Measurements from ENCODE around the gene MOB3B.

The MOB3B gene

DNA sequence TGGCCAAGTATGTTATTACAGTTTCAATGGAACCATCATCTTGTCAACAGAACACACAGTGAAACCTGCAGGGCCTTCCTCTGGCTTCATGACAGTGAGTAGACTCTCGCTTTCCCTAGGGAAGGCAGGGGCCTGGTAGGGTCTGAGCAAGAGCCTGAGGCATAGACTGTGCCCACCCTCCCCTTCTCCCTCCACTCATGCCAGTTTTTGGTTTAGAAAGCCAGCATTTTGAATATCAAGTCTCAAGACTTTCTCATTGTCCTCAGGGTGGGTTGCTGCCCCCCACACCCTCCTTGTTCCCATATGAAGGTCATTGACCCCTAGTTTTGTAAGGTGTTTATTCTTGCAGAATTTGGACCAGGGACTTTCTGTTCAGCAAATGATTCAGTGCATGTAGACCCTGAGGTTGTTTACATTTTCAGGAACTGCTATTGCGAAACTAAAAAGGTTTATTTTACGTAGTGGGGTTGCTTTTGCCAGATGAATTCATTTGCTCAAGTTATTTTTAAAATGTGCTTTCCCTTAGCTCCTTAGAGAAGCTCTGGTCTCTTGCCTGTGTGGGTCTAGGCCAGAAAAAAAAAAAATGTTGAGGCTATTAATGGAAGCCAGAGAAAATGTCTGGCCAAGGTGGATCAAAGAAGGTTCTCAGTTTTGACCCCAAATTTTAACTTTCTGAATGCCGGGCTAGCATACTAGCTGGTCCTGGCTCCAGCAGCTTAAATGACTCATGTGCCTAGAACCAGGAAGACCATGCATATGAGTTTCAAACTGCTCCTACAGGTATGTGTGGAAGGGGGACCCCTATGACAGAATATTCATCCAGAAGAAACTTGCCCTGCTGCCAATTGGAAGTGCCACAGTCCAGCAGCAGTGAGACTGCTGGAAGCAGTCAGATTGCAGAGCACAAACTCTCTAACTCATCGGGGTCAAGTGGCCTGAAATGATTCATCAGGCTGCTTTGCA is 10.1 kb upstream of the MOB3B start:
- TF ChIP-seq, protein P1, sequence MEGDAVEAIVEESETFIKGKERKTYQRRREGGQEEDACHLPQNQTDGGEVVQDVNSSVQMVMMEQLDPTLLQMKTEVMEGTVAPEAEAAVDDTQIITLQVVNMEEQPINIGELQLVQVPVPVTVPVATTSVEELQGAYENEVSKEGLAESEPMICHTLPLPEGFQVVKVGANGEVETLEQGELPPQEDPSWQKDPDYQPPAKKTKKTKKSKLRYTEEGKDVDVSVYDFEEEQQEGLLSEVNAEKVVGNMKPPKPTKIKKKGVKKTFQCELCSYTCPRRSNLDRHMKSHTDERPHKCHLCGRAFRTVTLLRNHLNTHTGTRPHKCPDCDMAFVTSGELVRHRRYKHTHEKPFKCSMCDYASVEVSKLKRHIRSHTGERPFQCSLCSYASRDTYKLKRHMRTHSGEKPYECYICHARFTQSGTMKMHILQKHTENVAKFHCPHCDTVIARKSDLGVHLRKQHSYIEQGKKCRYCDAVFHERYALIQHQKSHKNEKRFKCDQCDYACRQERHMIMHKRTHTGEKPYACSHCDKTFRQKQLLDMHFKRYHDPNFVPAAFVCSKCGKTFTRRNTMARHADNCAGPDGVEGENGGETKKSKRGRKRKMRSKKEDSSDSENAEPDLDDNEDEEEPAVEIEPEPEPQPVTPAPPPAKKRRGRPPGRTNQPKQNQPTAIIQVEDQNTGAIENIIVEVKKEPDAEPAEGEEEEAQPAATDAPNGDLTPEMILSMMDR (IDR thresholded peaks at IDR 0.05; ENCODE audit: poor library complexity, severe bottlenecking): no peak
- no peaks in the 10 kb centered on the region for H3K27me3 ChIP-seq (ENCODE audit: insufficient read depth, poor library complexity, severe bottlenecking)
- H3K4me1 ChIP-seq (ENCODE audit: insufficient read depth, poor library complexity, severe bottlenecking): peaks cover 32% of the 10 kb centered on the region
- DNase-seq (ENCODE audit: low spot score) (no peak), ATAC-seq (ENCODE audit: low read depth) (peak; percentile 77)
- peak overlapping the region; percentile 69 for H3K27ac ChIP-seq (ENCODE audit: poor library complexity, severe bottlenecking)
- no peaks in the 10 kb centered on the region for H3K9me3 ChIP-seq (ENCODE audit: severe bottlenecking)
- H3K36me3 ChIP-seq (ENCODE audit: low read depth): 0 out of 2 replicates have a peak, but pooled peaks cover 6% of the 10 kb centered on the region
- no peak overlapping the region for H3K4me3 ChIP-seq (ENCODE audit: severe bottlenecking)

DNA sequence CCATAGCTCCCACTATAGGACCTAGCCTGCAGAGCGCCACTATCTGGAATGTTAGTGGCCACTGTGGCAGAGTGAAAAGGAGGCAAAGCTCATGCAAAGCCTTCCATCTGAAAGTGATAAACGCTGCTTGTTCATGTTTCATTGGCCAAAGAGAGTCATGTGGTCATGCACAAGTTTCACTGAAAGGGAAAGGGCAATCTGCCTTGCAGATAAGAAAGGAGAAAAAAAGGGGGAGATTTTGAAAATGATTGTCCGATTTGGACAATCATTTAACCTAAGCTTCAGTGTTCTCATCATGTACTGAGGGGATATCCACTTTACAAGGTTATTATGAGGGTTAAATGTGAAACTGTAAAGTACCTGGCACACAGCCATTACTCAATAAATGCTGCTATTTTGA is 9.0 kb upstream of the MOB3B start:
- no peak for DNase-seq (ENCODE audit: low spot score)
- Histone ChIP-seq H3K36me3 (ENCODE audit: low read depth) (no peaks in the 10 kb centered on the region), H3K9me3 (ENCODE audit: severe bottlenecking) (no peaks in the 10 kb centered on the region), H3K27ac (ENCODE audit: poor library complexity, severe bottlenecking) (peak overlapping the region; percentile 69), H3K27me3 (ENCODE audit: insufficient read depth, poor library complexity, severe bottlenecking) (no peaks in the 10 kb centered on the region), H3K4me1 (ENCODE audit: insufficient read depth, poor library complexity, severe bottlenecking) (peaks cover 32% of the 10 kb centered on the region), H3K4me3 (ENCODE audit: severe bottlenecking) (no peak overlapping the region)
- TF ChIP-seq, protein P1 (IDR thresholded peaks at IDR 0.05; ENCODE audit: poor library complexity, severe bottlenecking): no peak
- ATAC-seq (ENCODE audit: low read depth): no peak

DNA sequence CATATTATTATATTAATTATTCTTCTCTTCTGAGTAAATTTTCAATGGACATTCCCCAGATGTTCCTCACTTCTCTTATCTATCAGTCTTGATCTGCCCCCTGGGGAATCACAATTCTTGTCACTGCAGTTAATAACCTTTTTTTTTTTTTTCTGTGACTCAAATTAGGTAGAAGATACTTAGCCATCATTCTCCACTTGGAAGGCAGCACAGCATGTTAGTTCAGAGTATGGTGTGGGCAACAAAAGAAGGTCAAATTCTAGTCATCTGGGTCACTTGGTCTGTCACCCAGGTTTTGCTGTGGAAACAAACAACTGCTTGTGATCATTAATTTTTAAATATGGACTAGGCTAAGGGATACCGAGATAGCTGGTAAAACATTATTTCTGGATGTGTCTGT is 8.1 kb upstream of the MOB3B start:
- H3K4me3 ChIP-seq (ENCODE audit: severe bottlenecking): no peak overlapping the region

DNA sequence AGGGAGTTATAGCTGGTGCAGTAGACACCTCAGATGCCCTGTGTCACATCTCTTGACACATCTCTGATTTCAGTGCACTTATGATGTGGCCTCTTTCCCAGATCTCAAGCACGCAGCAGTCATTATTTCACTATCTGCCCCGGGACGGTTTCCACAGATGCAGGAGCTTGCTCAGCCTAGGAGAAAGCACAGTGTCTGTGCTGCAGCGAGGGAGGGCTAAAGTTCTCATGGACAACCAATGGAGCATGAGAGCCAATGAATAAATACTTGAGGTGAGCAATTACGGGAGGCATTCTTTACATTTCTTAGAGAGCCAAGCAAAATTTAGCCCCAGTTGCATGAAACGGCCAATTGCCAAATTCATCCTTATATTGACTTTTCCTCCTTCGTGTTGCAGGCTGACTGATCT is 7.4 kb upstream of the MOB3B start:
- H3K36me3 ChIP-seq (ENCODE audit: low read depth): no peaks in the 10 kb centered on the region
- ATAC-seq (ENCODE audit: low read depth): no peak
- H3K9me3 ChIP-seq (ENCODE audit: severe bottlenecking): no peaks in the 10 kb centered on the region
- H3K4me1 ChIP-seq (ENCODE audit: insufficient read depth, poor library complexity, severe bottlenecking): peaks cover 28% of the 10 kb centered on the region
- TF ChIP-seq, protein P1 (IDR thresholded peaks at IDR 0.05; ENCODE audit: poor library complexity, severe bottlenecking): no peak
- H3K27me3 ChIP-seq (ENCODE audit: insufficient read depth, poor library complexity, severe bottlenecking): no peaks in the 10 kb centered on the region
- no peak overlapping the region for H3K4me3 ChIP-seq (ENCODE audit: severe bottlenecking)
- DNase-seq (ENCODE audit: low spot score): no peak
- no peak overlapping the region for H3K27ac ChIP-seq (ENCODE audit: poor library complexity, severe bottlenecking)

More for the DNA sequence above, 8.1 kb upstream of the MOB3B start:
- DNase-seq (ENCODE audit: low spot score): no peak
- Histone ChIP-seq H3K36me3 (ENCODE audit: low read depth) (no peaks in the 10 kb centered on the region), H3K27ac (ENCODE audit: poor library complexity, severe bottlenecking) (no peak overlapping the region), H3K9me3 (ENCODE audit: severe bottlenecking) (no peaks in the 10 kb centered on the region), H3K27me3 (ENCODE audit: insufficient read depth, poor library complexity, severe bottlenecking) (no peaks in the 10 kb centered on the region), H3K4me1 (ENCODE audit: insufficient read depth, poor library complexity, severe bottlenecking) (peaks cover 34% of the 10 kb centered on the region)
- no peak for ATAC-seq (ENCODE audit: low read depth)
- TF ChIP-seq, protein P1 (IDR thresholded peaks at IDR 0.05; ENCODE audit: poor library complexity, severe bottlenecking): no peak

DNA sequence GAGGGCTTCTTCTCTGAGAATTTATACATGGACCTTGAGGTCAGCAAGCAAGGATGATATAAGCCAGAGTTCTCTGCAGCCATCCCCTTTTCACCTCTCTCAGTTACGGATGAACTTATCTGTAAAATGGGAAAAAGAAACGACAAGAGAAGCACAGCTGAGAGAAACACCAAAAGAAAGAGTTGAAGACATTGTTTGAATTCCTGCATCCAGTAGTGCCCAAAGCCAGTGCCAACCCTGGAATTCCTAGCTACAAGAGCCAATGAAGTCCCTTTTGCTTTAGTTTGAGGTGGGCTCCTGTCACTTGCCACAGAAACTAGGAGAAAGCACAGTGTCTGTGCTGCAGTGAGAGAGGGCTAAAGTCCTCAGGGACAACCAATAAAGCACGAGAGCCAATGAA is 6.6 kb upstream of the MOB3B start:
- Histone ChIP-seq H3K4me1 (ENCODE audit: insufficient read depth, poor library complexity, severe bottlenecking) (peaks cover 29% of the 10 kb centered on the region), H3K27me3 (ENCODE audit: insufficient read depth, poor library complexity, severe bottlenecking) (no peaks in the 10 kb centered on the region), H3K36me3 (ENCODE audit: low read depth) (no peaks in the 10 kb centered on the region), H3K27ac (ENCODE audit: poor library complexity, severe bottlenecking) (no peak overlapping the region), H3K9me3 (ENCODE audit: severe bottlenecking) (no peaks in the 10 kb centered on the region), H3K4me3 (ENCODE audit: severe bottlenecking) (no peak overlapping the region)
- TF ChIP-seq, protein P1 (IDR thresholded peaks at IDR 0.05; ENCODE audit: poor library complexity, severe bottlenecking): no peak
- ATAC-seq (ENCODE audit: low read depth): no peak
- no peak for DNase-seq (ENCODE audit: low spot score)
